ENCODE measurements around the gene KIDINS220. TPM values are rescaled to one million over a fixed set of nuclear protein-coding genes. Genes with fewer than 3 reads are reported as not detected.
A peak's percentile ranks its signal among the peaks of the same experiment; 100 is the strongest.

The KIDINS220 gene
- total and polyA plus RNA-seq, 2 of the 13 experiments (the other 11 are each of a cell fraction or from before 2014, with no cell fraction given), result 25.2 to 32.3 TPM

- peak overlapping the region; percentile 100 for H3K27ac ChIP-seq (ENCODE audit: extremely low read length, insufficient read depth, low read length)
- ChIA-PET CTCF (ENCODE audit: low intra/inter-chr PET ratio, low total read pairs) (interaction anchor here (1.1 kb wide), 1 partner anchor 51 kb away, joined by 4 read pairs; no protein-coding TSS in a partner anchor), POLR2A (interaction anchor here (1.0 to 7.2 kb wide), 20 partner anchors 10 to 588 kb away, joined by 3 to 354 read pairs (median 29); no protein-coding TSS in a partner anchor)
- DNase-seq (ENCODE audit: low spot score), result no peak
- BruUV-seq (replicated peaks), result no TSS peak
- H3K36me3 ChIP-seq (replicated peaks in 1 of 2; ENCODE audit: control insufficient read depth in 1 of 2, insufficient read depth in 2 of 2, low read length in 2 of 2), result no peaks in the 10 kb centered on the region
- peak overlapping the region; percentile 99 for H3K4me2 ChIP-seq (ENCODE audit: low read depth, low read length)
- peaks cover 38% of the 10 kb centered on the region for H3K4me1 ChIP-seq (ENCODE audit: insufficient read depth, low read length)
- peak overlapping the region; percentile 79 to 94 (median 83) for H3K4me3 ChIP-seq (replicated peaks in 1 of 3; ENCODE audit: insufficient read depth in 1 of 3, low read depth in 2 of 3, low read length in 3 of 3)
- WGBS (ENCODE audit: low lambda C conversion rate), result under 1% methylated on average over 8 of the region's 8 CpGs
- peaks cover 21% of the 10 kb centered on the region for H4K20me1 ChIP-seq (ENCODE audit: insufficient read depth, low read length)
- peaks cover 6% of the 10 kb centered on the region for H3K9me3 ChIP-seq (ENCODE audit: low read length)
- no peak overlapping the region for H2AFZ ChIP-seq (ENCODE audit: low read length)
- no peak for FAIRE-seq
- in situ Hi-C loops (cut with HindIII; ENCODE audit: extremely low pct_ligation_motif_present, low pct_unique_long_range_greater_than_20kb), result loop anchor here (5.0 kb wide), 2 partner anchors 52 to 572 kb away; no protein-coding TSS in a partner anchor
- no peak for ATAC-seq
- H3K9ac ChIP-seq (ENCODE audit: insufficient read depth, low read depth, low read length), result peak overlapping the region; percentile 100
- intact Hi-C loops (cut with micrococcal nuclease; ENCODE audit: unreplicated experiment), result loop anchor here (2.0 kb wide), 1 partner anchor 577 kb away; no protein-coding TSS in a partner anchor
- peaks cover 0 to 8% of the 10 kb centered on the region in 2 experiments; a peak in 1 of 5 replicates for H3K27me3 ChIP-seq (ENCODE audit: control insufficient read depth in 1 of 2, insufficient read depth in 2 of 2, low read length in 2 of 2)
- H3K79me2 ChIP-seq (ENCODE audit: insufficient read depth, low read length), result peaks cover 30% of the 10 kb centered on the region
- TF ChIP-seq ZNF780A (CRISPR knock-in tag; IDR thresholded peaks at IDR 0.05) (no peak; the same call in 1 of the 2 replicates), EP300 (IDR thresholded peaks at IDR 0.05; ENCODE audit: low read depth in 2 of 2, low read length in 2 of 2) (0 out of 4 replicates have a peak, but pooled peaks of 1 of the 2 experiments have one; percentile 13), EP300 (CRISPR knock-in tag; IDR thresholded peaks at IDR 0.05; ENCODE audit: borderline replicate concordance) (no peak), MED13 (CRISPR knock-in tag; IDR thresholded peaks at IDR 0.05) (no peak), ZSCAN30 (CRISPR knock-in tag; IDR thresholded peaks at IDR 0.05) (no peak), MIER2 (CRISPR knock-in tag; IDR thresholded peaks at IDR 0.05) (no peak), PBX3 (CRISPR knock-in tag; IDR thresholded peaks at IDR 0.05; ENCODE audit: borderline replicate concordance) (no peak), FLYWCH1 (CRISPR knock-in tag; IDR thresholded peaks at IDR 0.05) (0 out of 2 replicates have a peak, but pooled peaks have one; percentile 21), ISL2 (CRISPR knock-in tag; IDR thresholded peaks at IDR 0.05) (no peak), CCDC6 (CRISPR knock-in tag; IDR thresholded peaks at IDR 0.05) (no peak), FOXO1 (CRISPR knock-in tag; IDR thresholded peaks at IDR 0.05) (no peak), CHD4 (IDR thresholded peaks at IDR 0.05; ENCODE audit: borderline replicate concordance, low read length) (no peak), ZBTB33 (CRISPR knock-in tag; IDR thresholded peaks at IDR 0.05) (no peak), HMGXB3 (CRISPR knock-in tag; IDR thresholded peaks at IDR 0.05; ENCODE audit: borderline replicate concordance) (no peak), ZNF629 (CRISPR knock-in tag; conservative IDR thresholded peaks at IDR 0.05) (no peak)
Measured at GRCh38 chr2:8679567-8679826, 157.9 kb downstream of the KIDINS220 start.

Measured in HepG2 (cell line).